CD4-positive, alpha-beta T cell treated with Interleukin-21 for 1 hour (primary cell): ENCODE measurements around the gene VDAC2.

Experiments
- DNase-seq: peaks from one replicate; pipeline ENCODE4 v3.0.0-alpha.2; 2020

Gene VDAC2

DNA sequence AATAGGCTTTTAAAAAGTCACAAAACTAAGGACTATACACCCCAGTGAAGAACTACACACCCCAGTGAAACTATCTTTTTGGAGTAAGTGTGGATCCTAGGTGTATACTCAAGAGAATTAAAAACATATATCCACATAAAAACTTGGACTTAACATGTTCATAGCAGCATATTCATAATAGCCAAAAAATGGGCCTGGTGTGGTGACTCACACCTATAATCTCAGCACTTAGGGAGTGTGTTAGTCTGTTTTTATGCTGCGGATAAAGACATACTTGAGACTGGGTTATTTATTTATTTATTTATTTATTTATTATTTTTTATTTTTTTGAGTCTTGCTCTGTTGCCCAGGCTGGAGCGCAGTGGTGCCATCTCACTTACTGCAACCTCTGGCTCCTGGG, 44.1 kb downstream of the VDAC2 start:
- DNase-seq: no peak

DNA sequence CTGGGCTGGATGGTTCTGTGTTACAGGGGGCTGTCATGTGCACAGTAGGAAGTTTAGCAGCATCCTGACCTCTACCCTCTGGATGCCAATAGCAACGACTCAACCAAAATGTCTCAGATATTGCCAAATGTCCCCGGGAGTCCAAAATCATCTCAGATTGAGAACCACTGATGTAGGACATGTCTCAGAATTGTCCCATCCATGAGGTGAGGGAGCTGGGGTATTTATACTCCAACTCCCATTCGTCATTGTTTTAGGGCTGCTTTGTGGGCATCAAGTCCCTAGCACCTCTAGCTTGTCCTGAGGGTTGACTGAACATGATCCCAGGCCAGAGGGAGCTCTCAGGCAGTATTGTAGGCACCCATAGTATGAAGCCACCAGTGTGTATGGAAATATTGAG, 50.4 kb downstream of the VDAC2 start:
- DNase-seq: no peak

DNA sequence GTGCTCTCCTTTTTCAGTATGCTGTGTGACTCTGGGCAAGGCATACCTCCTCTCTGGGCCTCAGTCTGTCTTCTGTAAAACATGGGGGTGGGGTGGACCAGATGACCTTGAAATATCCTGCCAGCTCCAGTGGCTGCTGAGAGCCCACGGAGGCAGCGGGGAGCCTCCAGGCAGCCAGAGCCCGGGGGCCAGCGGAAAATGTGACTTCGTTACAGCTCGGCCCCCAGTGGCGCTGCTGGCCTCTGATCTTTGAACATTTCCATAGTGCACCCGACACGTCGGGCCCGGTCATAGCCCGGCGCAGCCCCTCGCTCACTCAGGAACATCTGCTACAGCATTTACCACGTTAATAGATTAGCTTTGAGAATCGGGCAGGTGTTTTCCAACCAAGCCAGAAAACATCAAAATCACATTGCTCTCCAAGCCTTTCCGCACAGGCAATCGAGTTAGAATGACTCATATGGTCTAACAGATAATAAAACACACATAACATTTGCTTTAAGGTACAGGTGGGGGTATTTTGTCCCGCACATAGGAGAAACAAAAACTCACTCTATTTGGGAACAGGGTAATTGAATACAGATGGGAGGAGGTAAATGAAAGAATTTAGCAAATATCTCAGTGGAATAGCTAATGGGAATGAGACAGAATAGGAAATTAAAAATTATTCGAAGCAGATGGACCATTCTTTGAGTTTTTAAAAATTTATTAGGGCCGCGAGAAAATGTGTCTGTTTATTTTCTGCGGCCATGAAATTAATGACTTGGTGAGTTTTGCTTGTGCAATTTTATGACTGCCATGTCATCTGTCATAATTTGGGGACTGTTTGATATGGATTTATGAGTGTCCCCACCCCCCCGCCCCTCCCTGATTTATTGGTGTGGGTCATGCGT, 51.5 kb downstream of the VDAC2 start:
- DNase-seq: no peak

DNA sequence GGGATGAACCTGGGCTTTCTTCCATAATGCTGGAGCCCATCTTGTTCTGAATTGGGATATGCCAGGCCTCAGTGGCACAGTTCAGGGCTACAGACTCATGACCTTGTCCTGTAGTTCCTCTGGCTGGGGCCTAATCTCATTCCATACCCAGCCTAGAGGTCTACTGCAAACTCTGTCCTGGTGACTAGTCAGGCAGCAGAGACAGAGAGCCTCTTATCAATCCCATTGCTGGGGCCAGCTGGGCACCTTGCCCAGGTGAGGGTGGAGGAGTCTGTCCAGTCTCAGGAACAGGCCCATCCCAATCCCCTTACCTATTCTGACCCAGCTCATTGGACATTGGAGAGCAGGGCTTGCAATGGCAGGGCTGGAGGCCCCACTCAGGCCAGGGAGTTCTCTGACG, 53.2 kb downstream of the VDAC2 start:
- no peak for DNase-seq

DNA sequence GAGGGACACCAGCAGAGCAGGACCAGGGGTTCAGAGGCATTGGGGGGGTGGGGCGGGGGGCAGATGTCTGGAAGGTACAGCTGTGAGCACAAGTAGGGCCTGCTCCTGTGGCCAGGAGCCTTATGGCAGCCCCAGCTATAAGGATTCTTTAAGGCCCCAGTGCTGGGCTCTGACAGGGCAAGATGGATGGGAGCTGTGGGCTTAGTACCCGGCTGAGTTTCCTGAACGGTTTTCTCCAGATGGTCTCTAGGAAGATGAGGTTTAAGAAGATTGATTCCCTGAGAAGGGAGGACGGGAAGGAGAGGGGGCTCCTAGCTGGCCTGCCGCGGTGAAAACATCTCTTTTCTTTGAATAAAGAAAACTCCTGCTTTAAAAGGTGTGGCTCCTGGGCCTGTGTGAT, 55.3 kb downstream of the VDAC2 start:
- no peak for DNase-seq

DNA sequence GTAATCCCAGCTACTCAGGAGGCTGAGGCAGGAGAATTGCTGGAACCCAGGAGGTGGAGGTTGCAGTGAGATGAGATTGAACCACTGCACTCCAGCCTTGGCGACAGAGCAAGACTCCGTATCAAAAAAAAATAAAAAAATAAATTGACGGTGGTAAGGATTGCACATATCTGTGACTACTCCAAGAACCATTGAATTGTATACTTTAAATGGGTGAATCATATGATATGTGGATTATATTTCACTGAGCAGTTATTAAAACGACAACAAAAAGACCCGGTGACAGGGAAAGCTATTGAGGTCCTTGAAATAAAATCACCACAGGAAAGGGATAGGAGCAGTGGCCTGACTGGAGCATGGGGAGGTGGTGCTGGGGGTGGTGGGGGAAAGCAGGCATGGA, 56.3 kb downstream of the VDAC2 start:
- no peak for DNase-seq

DNA sequence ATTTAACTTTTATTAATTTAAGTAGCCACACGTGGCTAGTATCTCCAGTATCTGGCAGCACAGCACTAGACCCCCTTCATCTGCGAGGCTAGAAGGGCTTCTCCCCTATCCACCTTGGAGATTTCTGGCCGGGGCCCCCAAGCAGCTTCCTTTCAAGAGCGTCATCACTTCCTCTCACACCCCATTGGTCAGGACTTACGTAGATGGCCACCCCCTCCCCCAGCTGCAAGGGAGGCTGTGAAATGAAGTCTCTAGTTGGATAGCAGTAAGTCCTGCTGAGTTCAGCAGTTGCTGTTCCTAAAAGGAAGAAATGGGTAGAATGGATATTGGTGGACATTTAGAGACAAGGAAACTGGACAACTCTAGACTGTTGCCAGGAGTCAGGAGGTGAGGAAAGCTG, 59.0 kb downstream of the VDAC2 start:
- no peak for DNase-seq

DNA sequence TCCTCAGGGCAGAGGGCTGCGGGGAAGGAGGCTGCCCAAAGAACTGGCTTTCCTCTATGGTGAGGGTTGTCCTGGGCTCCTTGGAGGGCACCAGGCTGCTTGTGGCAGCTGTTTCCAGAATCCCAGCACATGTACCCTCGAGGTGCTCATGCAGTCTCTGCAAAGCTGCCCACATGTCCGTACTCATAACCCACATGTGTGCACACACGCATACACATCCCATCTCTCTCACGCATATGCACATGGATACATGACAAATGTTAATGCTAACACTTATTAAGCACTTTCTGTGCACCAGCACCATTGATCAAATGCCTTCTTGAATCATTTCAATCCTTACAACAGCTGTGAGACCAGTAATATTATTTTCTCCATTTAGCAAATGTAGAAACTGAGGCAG, 61.5 kb downstream of the VDAC2 start:
- no peak for DNase-seq

DNA sequence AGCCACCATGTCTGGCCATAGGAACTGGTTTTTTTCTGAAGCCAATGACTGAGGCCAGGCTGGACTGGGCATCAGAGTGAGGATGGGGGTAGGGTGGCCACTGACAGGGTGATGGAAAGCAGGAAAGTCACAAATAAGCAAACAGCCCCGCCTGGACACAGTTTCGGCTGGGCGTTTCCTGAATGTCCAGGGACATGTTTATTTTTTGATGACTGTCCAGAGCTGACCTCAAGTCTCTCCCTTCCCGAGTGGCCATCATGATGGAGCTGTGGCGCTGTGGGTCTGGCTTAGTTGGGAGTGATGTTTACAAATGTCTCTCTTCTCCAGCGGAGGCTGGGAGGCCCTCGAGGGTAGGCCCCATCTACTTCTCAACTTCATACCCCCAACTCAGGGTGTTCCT, 62.3 kb downstream of the VDAC2 start:
- DNase-seq: no peak

DNA sequence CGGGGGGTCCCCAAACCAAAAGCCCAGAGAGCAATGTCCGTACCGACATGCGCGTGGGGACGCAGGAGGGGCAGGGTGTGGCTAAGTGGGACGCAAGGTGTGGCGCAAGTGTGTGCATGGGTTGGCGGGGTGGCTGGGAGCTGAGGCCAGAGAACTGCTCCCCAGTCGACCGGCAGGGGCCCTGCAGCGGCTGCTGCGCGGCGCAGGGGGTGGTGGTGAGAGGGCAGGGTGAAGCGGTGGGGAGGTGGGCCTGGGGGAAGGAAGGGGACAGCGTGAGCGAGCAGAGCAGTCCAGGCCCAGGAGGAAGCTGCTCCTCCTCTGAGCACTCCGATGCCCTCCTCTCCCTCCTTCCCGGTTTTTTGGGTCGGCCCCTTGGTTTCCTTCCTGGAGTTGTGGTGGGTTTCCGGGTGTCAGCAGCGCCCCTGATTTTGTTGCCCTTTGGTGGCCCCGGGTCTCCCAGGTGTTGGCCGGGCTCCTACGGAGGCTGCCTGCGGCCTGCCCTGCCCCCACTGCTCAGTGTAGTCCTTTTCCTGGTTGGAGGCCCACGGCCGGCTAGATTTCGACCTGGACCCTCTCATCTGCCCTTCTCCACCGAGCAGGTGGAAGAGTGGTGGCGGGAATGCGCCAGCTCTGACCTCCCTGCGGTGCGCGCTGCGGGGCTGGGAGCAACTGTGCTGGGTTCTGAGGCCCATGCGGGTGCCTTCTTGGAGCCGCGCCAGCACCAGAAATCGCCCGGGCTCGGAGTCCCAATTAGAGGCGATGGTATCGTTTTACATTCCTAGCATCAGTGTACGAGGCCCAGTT, 65.7 kb downstream of the VDAC2 start:
- DNase-seq: no peak

DNA sequence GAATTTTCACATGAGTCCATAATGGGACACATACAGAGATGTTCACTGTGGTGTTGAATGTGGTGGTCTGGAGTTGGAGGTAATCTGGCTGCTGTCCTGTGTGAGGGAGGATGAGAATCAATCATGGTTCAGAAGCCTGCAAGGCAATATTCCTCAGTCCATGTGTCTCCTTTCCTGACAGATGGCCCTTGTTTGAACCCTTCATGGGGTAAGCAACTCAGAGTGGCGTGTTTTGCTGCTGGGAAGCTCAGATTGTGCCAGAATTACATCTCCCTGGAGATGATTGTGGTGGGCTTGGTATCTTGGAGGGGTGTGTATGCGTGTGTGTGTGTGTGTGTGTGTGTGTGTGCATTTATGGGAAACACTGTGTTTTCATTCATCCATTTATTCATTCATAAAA, 69.6 kb downstream of the VDAC2 start:
- DNase-seq: no peak
